ENCODE results near the gene TSC22D4.
A peak's percentile ranks its signal among the peaks of the same experiment; 100 is the strongest.

TSC22D4 gene

GRCh38 chr7:100509231-100509630 is 30.2 kb upstream of the TSC22D4 start (continued):
- TF ChIP-seq ZNF544 (tag by site-specific recombination; IDR thresholded peaks at IDR 0.05) (no peak), SCRT1 (tag by site-specific recombination; IDR thresholded peaks at IDR 0.05; ENCODE audit: borderline replicate concordance) (no peak), ZNF175 (tag by site-specific recombination; IDR thresholded peaks at IDR 0.05) (no peak), BCL11A (tag by site-specific recombination; IDR thresholded peaks at IDR 0.05; ENCODE audit: low read depth) (no peak), KLF1 (tag by site-specific recombination; IDR thresholded peaks at IDR 0.05) (no peak), ZSCAN4 (tag by site-specific recombination; IDR thresholded peaks at IDR 0.05) (no peak), ZFP41 (tag by site-specific recombination; IDR thresholded peaks at IDR 0.05; ENCODE audit: borderline replicate concordance) (no peak)

GRCh38 chr7:100506356-100506923 is 27.4 kb upstream of the TSC22D4 start:
- no peak for TF ChIP-seq ZNF132 (tag by site-specific recombination; IDR thresholded peaks at IDR 0.05; ENCODE audit: borderline replicate concordance)
- no peak for TF ChIP-seq ZSCAN23 (tag by site-specific recombination; IDR thresholded peaks at IDR 0.05)
- 0 out of 2 replicates have a peak, but pooled peaks have one; percentile 64 for TF ChIP-seq MYNN (tag by site-specific recombination; IDR thresholded peaks at IDR 0.05; ENCODE audit: borderline replicate concordance)
- Histone ChIP-seq H3K4me1 (ENCODE audit: control insufficient read depth, insufficient read depth, low read length) (no peaks in the 10 kb centered on the region), H3K27ac (ENCODE audit: extremely low read depth, low read depth, low read length) (no peak overlapping the region), H3K9me3 (ENCODE audit: control insufficient read depth, insufficient read depth, low read depth, low read length) (no peaks in the 10 kb centered on the region), H3K36me3 (ENCODE audit: control insufficient read depth in 2 of 2, insufficient read depth in 1 of 2, low read length in 2 of 2) (no peaks in the 10 kb centered on the region), H3K4me3 (ENCODE audit: low read depth, low read length) (no peak overlapping the region)
- POLR2A ChIA-PET, result interaction anchor here (0.6 to 1.0 kb wide), 3 partner anchors 33 to 428 kb away, joined by 3 read pairs; no protein-coding TSS in a partner anchor
- CTCF ChIA-PET, result interaction anchor here (0.8 to 1.2 kb wide), 2 partner anchors 24 to 39 kb away, joined by 3 to 4 read pairs; no protein-coding TSS in a partner anchor

GRCh38 chr7:100504887-100505611 is 26.0 kb upstream of the TSC22D4 start:
- Histone ChIP-seq H3K4me3 (ENCODE audit: low read depth, low read length) (no peak overlapping the region), H3K4me1 (ENCODE audit: control insufficient read depth, insufficient read depth, low read length) (no peaks in the 10 kb centered on the region), H3K9me3 (ENCODE audit: control insufficient read depth, insufficient read depth, low read depth, low read length) (no peaks in the 10 kb centered on the region), H3K27ac (ENCODE audit: extremely low read depth, low read depth, low read length) (no peak overlapping the region), H3K36me3 (ENCODE audit: control insufficient read depth in 2 of 2, insufficient read depth in 1 of 2, low read length in 2 of 2) (no peaks in the 10 kb centered on the region)
- peak; percentile 93 for TF ChIP-seq ZNF768 (tag by site-specific recombination; IDR thresholded peaks at IDR 0.05)
- TF ChIP-seq PRDM1 (tag by site-specific recombination; IDR thresholded peaks at IDR 0.05), result no peak
- no peak for TF ChIP-seq PATZ1 (tag by site-specific recombination; IDR thresholded peaks at IDR 0.05)
- TF ChIP-seq ZNF623 (tag by site-specific recombination; IDR thresholded peaks at IDR 0.05), result no peak
- TF ChIP-seq ZBTB49 (tag by site-specific recombination; IDR thresholded peaks at IDR 0.05; ENCODE audit: low read depth), result no peak
- no peak for TF ChIP-seq ZNF16 (tag by site-specific recombination; IDR thresholded peaks at IDR 0.05; ENCODE audit: low read depth)
- TF ChIP-seq ZBTB17 (tag by site-specific recombination; IDR thresholded peaks at IDR 0.05), result peak; percentile 87
- TF ChIP-seq ZSCAN5A (tag by site-specific recombination; IDR thresholded peaks at IDR 0.05), result no peak
- no peak for TF ChIP-seq GLIS1 (tag by site-specific recombination; IDR thresholded peaks at IDR 0.05)
- TF ChIP-seq ZNF404 (tag by site-specific recombination; IDR thresholded peaks at IDR 0.05), result no peak
- TF ChIP-seq PRDM10 (tag by site-specific recombination; IDR thresholded peaks at IDR 0.05), result peak; percentile 61
- POLR2A ChIA-PET, result interaction anchor here (0.6 kb wide), 1 partner anchor 42 kb away, joined by 5 read pairs; no protein-coding TSS in a partner anchor
- CTCF ChIA-PET, result interaction anchor here (1.1 to 1.5 kb wide), 2 partner anchors 15 to 23 kb away, joined by 5 to 8 read pairs; no protein-coding TSS in a partner anchor
